HCT116 (cell line): ENCODE results near the gene ANKRA2. TPM values are rescaled to one million over a fixed set of nuclear protein-coding genes. Genes with fewer than 3 reads are reported as not detected.
A peak's percentile ranks its signal among the peaks of the same experiment; 100 is the strongest.

ENCODE experiments used
- ATAC-seq: fragments of 200-7000 bp; cut with Tn5 transposase; 2 replicates; pipeline ENCODE4 v1.9.1; 2020; ENCODE audit warnings: mild to moderate bottlenecking, moderate library complexity
- BruUV-seq: library from RNA; stranded (reverse); fragments of 400-500 nt; replicated peaks from 2 replicates; lab custom pipeline; 2021; lab: Mats Ljungman, UMichigan
- CTCF ChIA-PET: fragments of 300-600 bp; sonication (Branson Sonifier 250); formaldehyde crosslinking; loops from one replicate; lab custom pipeline; 2021; ENCODE audit warnings: antibody characterized with exemption; lab: Charles Lee
- POLR2A ChIA-PET: fragments of 300-600, 350-600 bp; sonication (Branson Sonifier 250); formaldehyde crosslinking; loops from one replicate; lab custom pipeline; 2021; ENCODE audit warnings: antibody characterized with exemption; lab: Charles Lee
- RAD21 ChIA-PET, 2 experiments: fragments of 300-600 bp; sonication (Branson Sonifier 250); formaldehyde crosslinking; loops; one replicate each; lab custom pipeline; 2023; ENCODE audit warnings: low total read pairs in 2 of 2; ENCODE audit not compliant: uncharacterized antibody in 2 of 2, unreplicated experiment in 2 of 2, low non-redundant PET in 1 of 2; lab: Charles Lee
- DNase-seq: peaks from one replicate; pipeline ENCODE4 v3.0.0-alpha.2; 2010; ENCODE audit warnings: low read depth, low spot score
- H2AFZ ChIP-seq: fragments of 200-600 bp; shearing (Covaris generic), sonication (generic); 2 replicates; pipeline ENCODE4 v1.6.1; 2017; ENCODE audit warnings: low read depth, mixed run types, mixed read lengths, antibody characterized with exemption, low read length; ENCODE audit not compliant: poor library complexity, severe bottlenecking
- H3K27ac ChIP-seq: 2 replicates; pipeline ENCODE4 v1.5.1; 2012; ENCODE audit warnings: low read depth, low read length
- H3K27me3 ChIP-seq: fragments of 200-600 bp; sonication (generic); 2 replicates; pipeline ENCODE4 v1.6.1; 2016; ENCODE audit warnings: mixed run types, low read length, mixed read lengths; ENCODE audit not compliant: insufficient read depth
- H3K36me3 ChIP-seq, 2 experiments: fragments of 200-500 bp in 1 of 2; fragments of 200-600 bp in 1 of 2; sonication (Bioruptor generic) in 1 of 2; sonication (generic) in 1 of 2; 2 replicates each; pipeline versions ENCODE4 v1.5.1 to v1.6.1; 2014 to 2016; ENCODE audit warnings: low read length in 2 of 2, inconsistent platforms in 1 of 2, mixed read lengths in 1 of 2, mixed run types in 1 of 2; ENCODE audit not compliant: insufficient read depth in 2 of 2, control insufficient read depth in 1 of 2
- H3K4me1 ChIP-seq, 2 experiments: fragments of 200-600 bp in 1 of 2; sonication (generic) in 1 of 2; 2 replicates each; pipeline versions ENCODE4 v1.5.1 to v1.6.1; 2012 to 2017; ENCODE audit warnings: low read length in 2 of 2, inconsistent platforms in 1 of 2, mild to moderate bottlenecking in 1 of 2, mixed read lengths in 1 of 2, mixed run types in 1 of 2, moderate library complexity in 1 of 2; ENCODE audit not compliant: insufficient read depth in 2 of 2, control insufficient read depth in 1 of 2
- H3K4me2 ChIP-seq: fragments of 200-600 bp; sonication (generic); 2 replicates; pipeline ENCODE4 v1.6.1; 2017; ENCODE audit warnings: mixed run types, low read length, mixed read lengths
- H3K4me3 ChIP-seq, 2 experiments: fragments of 200-600 bp in 1 of 2; sonication (generic) in 1 of 2; replicated peaks in 1 of 2; 2 replicates each; pipeline ENCODE4 v1.5.1; 2011 to 2016; ENCODE audit warnings: low read length in 2 of 2, control low read depth in 1 of 2, low read depth in 1 of 2, mild to moderate bottlenecking in 1 of 2, mixed read lengths in 1 of 2, mixed run types in 1 of 2
- H3K79me2 ChIP-seq: fragments of 200-600 bp; sonication (generic); 2 replicates; pipeline ENCODE4 v1.6.1; 2017; ENCODE audit warnings: mild to moderate bottlenecking, mixed run types, low read length, moderate library complexity, mixed read lengths; ENCODE audit not compliant: insufficient read depth
- H3K9ac ChIP-seq: fragments of 200-600 bp; sonication (generic); 2 replicates; pipeline ENCODE4 v1.6.1; 2016; ENCODE audit warnings: low read length, mixed read lengths
- H3K9me2 ChIP-seq: fragments of 200-600 bp; sonication (generic), shearing (Covaris generic); 2 replicates; pipeline ENCODE4 v1.6.1; 2017; ENCODE audit warnings: mixed run types, mild to moderate bottlenecking, moderate library complexity; ENCODE audit not compliant: insufficient read depth
- H3K9me3 ChIP-seq, 2 experiments: fragments of 200-500 bp in 1 of 2; fragments of 200-600 bp in 1 of 2; sonication (Bioruptor generic) in 1 of 2; sonication (generic) in 1 of 2; 2 replicates each; pipeline ENCODE4 v1.6.1; 2014 to 2017; ENCODE audit warnings: low read length in 2 of 2, mixed read lengths in 2 of 2, inconsistent platforms in 1 of 2, low read depth in 1 of 2, mild to moderate bottlenecking in 1 of 2, mixed run types in 1 of 2, moderate library complexity in 1 of 2; ENCODE audit not compliant: control insufficient read depth in 1 of 2, insufficient read depth in 1 of 2
- H4K20me1 ChIP-seq: fragments of 200-600 bp; sonication (generic), shearing (Covaris generic); 2 replicates; pipeline ENCODE4 v1.6.1; 2017; ENCODE audit warnings: mixed run types, mild to moderate bottlenecking, moderate library complexity; ENCODE audit not compliant: insufficient read depth
- CBX3 ChIP-seq: IDR thresholded peaks from 2 replicates; pipeline ENCODE4 v1.6.1; 2012; ENCODE audit warnings: low read depth
- EGR1 ChIP-seq: IDR thresholded peaks from 2 replicates; pipeline ENCODE4 v1.6.1; 2012; ENCODE audit warnings: low read depth
- ELF1 ChIP-seq: IDR thresholded peaks from 2 replicates; pipeline ENCODE4 v1.6.1; 2012; ENCODE audit warnings: low read depth, borderline replicate concordance
- MAX ChIP-seq: IDR thresholded peaks from 2 replicates; pipeline ENCODE4 v1.6.1; 2012
- SIN3A ChIP-seq: IDR thresholded peaks from 2 replicates; pipeline ENCODE4 v1.6.1; 2012; ENCODE audit warnings: low read depth
- SRF ChIP-seq: IDR thresholded peaks from 2 replicates; pipeline ENCODE4 v1.6.1; 2012; ENCODE audit warnings: low read depth
- YY1 ChIP-seq: IDR thresholded peaks from 2 replicates; pipeline ENCODE4 v1.6.1; 2011; ENCODE audit warnings: low read length, low read depth, moderate library complexity, mild to moderate bottlenecking; ENCODE audit not compliant: insufficient replicate concordance; ENCODE audit errors: extremely low read depth
- ZFX ChIP-seq: fragments of 450-650 bp; IDR thresholded peaks from 2 replicates; pipeline ENCODE4 v1.6.1; 2017
- ZNF274 ChIP-seq: fragments of 200-500 bp; sonication (Bioruptor generic); IDR thresholded peaks from 2 replicates; pipeline ENCODE4 v1.6.1; 2014; ENCODE audit warnings: mild to moderate bottlenecking, low read depth, low read length, inconsistent platforms
- intact Hi-C: fragments of 100-400 bp; cut with micrococcal nuclease; formaldehyde crosslinking; loops from 2 replicates; pipeline ENCODE4 v1.10.0; 2022
- total RNA-seq: library from RNA; stranded (reverse); gene quantifications from one replicate; pipeline ENCODE4 v1.2.1, GENCODE V29; 2021; ENCODE audit not compliant: unreplicated experiment
- TF ChIP-seq, protein P1 (sequence below): IDR thresholded peaks from 2 replicates; pipeline ENCODE4 v1.6.1; 2011; ENCODE audit warnings: mild to moderate bottlenecking, low read length, moderate library complexity; ENCODE audit not compliant: insufficient replicate concordance; ENCODE audit errors: extremely low read depth
- TF ChIP-seq, protein P2 (sequence below), 3 experiments: fragments of 200-600 bp in 1 of 3; sonication (generic) in 1 of 3; IDR thresholded peaks in 2 of 3; conservative IDR thresholded peaks in 1 of 3; 2 replicates each; pipeline ENCODE4 v1.5.1; 2012 to 2017; ENCODE audit warnings: low read depth in 2 of 3, low read length in 2 of 3, antibody characterized with exemption in 1 of 3, borderline replicate concordance in 1 of 3, control low read depth in 1 of 3, mild to moderate bottlenecking in 1 of 3, mixed read lengths in 1 of 3, mixed run types in 1 of 3, moderate library complexity in 1 of 3; ENCODE audit not compliant: insufficient read depth in 1 of 3

Gene ANKRA2
- total RNA-seq, 1 experiment from 2014 or later = 17.0 TPM

- intact Hi-C loops = loop anchor here (1.0 kb wide), 1 partner anchor 116 kb away; the partner anchor contains the start of gene FOXD1
- Histone ChIP-seq H2AFZ (peak overlapping the region; percentile 60), H3K79me2 (peaks cover 54% of the 10 kb centered on the region), H3K9me2 (no peaks in the 10 kb centered on the region), H3K36me3 (peaks cover 5 to 11% of the 10 kb centered on the region in 2 experiments; a peak in 2 of 4 replicates), H3K4me3 (peak overlapping the region; percentile 77 to 93), H3K27me3 (no peaks in the 10 kb centered on the region), H3K9me3 (no peaks in the 10 kb centered on the region), H4K20me1 (no peaks in the 10 kb centered on the region), H3K4me2 (peak overlapping the region; percentile 82), H3K27ac (peak overlapping the region; percentile 46), H3K4me1 (peaks cover 9 to 17% of the 10 kb centered on the region in 2 experiments)
- CTCF ChIA-PET = no interaction called here
- POLR2A ChIA-PET = interaction anchor here (1.1 kb wide), 1 partner anchor 9 kb away, joined by 3 read pairs; no protein-coding TSS in a partner anchor
- BruUV-seq = no TSS peak
- no peak for DNase-seq
- no peak for TF ChIP-seq SIN3A
- TF ChIP-seq, all 23 proteins: peak for 0
- ATAC-seq = peak; percentile 4; the same call in 1 of the 2 replicates
- H3K9ac ChIP-seq = peak overlapping the region; percentile 94
- RAD21 ChIA-PET = no interaction called here
Measured at GRCh38 chr5:73564675-73565074, 764 bp downstream of the ANKRA2 start.

DNA sequence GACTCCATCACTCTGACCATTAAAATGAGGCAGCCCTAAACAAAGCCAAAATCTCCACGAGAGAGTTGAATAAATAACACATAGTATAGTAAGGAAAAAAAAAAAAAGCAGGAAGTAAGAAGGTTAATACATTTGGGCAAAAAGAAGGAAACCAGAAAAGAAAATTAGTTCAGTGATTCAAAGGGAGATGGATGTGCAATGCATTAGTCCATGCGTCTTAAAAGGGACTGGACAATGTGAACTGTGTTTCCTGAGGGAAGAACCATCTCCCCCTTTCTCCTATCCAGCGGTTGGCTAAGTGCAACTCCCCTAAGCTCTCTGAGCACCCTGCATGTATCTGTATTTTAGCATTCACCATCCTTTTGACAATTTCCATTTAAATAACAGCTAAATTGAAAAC is 1.4 kb downstream of the ANKRA2 start:
- DNase-seq (no peak), ATAC-seq (no peak)
- Histone ChIP-seq H3K9me3 (no peaks in the 10 kb centered on the region), H3K9me2 (no peaks in the 10 kb centered on the region), H3K27ac (no peak overlapping the region), H3K27me3 (no peaks in the 10 kb centered on the region), H4K20me1 (no peaks in the 10 kb centered on the region), H3K36me3 (peaks cover 3 to 7% of the 10 kb centered on the region in 2 experiments; a peak in 2 of 4 replicates), H3K79me2 (peaks cover 47% of the 10 kb centered on the region), H2AFZ (no peak overlapping the region), H3K4me1 (peaks cover 9 to 17% of the 10 kb centered on the region in 2 experiments), H3K4me2 (peak overlapping the region; percentile 82), H3K9ac (peak overlapping the region; percentile 94; the same call in 1 of the 2 replicates), H3K4me3 (peak overlapping the region; percentile 77 to 93)
- ChIA-PET POLR2A (no interaction called here), CTCF (no interaction called here), RAD21 (no interaction called here)
- TSS peak; percentile 55 for BruUV-seq
- intact Hi-C loops = no loop called here
- no peak for TF ChIP-seq ELF1
- no peak for TF ChIP-seq CBX3
- no peak for TF ChIP-seq ZNF274
- TF ChIP-seq, protein P1, sequence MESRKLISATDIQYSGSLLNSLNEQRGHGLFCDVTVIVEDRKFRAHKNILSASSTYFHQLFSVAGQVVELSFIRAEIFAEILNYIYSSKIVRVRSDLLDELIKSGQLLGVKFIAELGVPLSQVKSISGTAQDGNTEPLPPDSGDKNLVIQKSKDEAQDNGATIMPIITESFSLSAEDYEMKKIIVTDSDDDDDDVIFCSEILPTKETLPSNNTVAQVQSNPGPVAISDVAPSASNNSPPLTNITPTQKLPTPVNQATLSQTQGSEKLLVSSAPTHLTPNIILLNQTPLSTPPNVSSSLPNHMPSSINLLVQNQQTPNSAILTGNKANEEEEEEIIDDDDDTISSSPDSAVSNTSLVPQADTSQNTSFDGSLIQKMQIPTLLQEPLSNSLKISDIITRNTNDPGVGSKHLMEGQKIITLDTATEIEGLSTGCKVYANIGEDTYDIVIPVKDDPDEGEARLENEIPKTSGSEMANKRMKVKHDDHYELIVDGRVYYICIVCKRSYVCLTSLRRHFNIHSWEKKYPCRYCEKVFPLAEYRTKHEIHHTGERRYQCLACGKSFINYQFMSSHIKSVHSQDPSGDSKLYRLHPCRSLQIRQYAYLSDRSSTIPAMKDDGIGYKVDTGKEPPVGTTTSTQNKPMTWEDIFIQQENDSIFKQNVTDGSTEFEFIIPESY = no peak
- no peak for TF ChIP-seq YY1
- TF ChIP-seq MAX = no peak
- TF ChIP-seq ZFX = no peak
- no peak for TF ChIP-seq SRF
- no peak for TF ChIP-seq EGR1
- TF ChIP-seq, protein P2, sequence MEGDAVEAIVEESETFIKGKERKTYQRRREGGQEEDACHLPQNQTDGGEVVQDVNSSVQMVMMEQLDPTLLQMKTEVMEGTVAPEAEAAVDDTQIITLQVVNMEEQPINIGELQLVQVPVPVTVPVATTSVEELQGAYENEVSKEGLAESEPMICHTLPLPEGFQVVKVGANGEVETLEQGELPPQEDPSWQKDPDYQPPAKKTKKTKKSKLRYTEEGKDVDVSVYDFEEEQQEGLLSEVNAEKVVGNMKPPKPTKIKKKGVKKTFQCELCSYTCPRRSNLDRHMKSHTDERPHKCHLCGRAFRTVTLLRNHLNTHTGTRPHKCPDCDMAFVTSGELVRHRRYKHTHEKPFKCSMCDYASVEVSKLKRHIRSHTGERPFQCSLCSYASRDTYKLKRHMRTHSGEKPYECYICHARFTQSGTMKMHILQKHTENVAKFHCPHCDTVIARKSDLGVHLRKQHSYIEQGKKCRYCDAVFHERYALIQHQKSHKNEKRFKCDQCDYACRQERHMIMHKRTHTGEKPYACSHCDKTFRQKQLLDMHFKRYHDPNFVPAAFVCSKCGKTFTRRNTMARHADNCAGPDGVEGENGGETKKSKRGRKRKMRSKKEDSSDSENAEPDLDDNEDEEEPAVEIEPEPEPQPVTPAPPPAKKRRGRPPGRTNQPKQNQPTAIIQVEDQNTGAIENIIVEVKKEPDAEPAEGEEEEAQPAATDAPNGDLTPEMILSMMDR (IDR thresholded peaks at IDR 0.05 in 2 of 3, conservative IDR thresholded peaks at IDR 0.05 in 1 of 3; ENCODE audit: borderline replicate concordance in 1 of 3, insufficient read depth in 1 of 3, low read depth in 2 of 3, low read length in 2 of 3) = no peak
